Erythroblast (primary cell): ENCODE data around the gene DNMT3B.

Experiments
- GATA1 ChIP-seq: IDR thresholded peaks from 2 replicates; pipeline ENCODE4 v1.6.1; 2011; ENCODE audit warnings: low read depth, mild to moderate bottlenecking, control low read depth, low read length, moderate library complexity
- POLR2A ChIP-seq: IDR thresholded peaks from 2 replicates; pipeline ENCODE4 v1.6.1; 2011; ENCODE audit warnings: mild to moderate bottlenecking, low read length

DNA sequence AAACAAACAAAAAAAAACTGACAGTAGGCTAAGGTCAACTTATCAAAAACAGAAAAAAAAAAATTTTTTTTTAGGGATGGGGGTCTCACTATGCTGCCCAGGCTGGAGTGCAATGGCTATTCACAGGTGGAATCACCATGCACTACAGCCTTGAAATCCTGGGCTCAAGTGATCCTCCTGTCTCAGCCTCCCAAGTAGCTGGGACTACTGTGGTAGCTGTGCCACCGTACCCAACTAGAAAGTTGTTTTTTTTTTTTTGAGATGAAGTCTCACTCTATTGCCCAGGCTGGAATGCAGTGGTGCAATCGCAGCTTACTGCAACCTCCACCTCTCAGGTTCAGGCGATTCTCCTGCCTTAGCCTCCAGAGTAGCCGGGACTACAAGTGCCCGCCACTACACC, 21.0 kb upstream of the DNMT3B start:
- no peak for TF ChIP-seq POLR2A
- TF ChIP-seq GATA1, result no peak
